ENCODE measurements around the gene TDO2.

Gene TDO2

DNA sequence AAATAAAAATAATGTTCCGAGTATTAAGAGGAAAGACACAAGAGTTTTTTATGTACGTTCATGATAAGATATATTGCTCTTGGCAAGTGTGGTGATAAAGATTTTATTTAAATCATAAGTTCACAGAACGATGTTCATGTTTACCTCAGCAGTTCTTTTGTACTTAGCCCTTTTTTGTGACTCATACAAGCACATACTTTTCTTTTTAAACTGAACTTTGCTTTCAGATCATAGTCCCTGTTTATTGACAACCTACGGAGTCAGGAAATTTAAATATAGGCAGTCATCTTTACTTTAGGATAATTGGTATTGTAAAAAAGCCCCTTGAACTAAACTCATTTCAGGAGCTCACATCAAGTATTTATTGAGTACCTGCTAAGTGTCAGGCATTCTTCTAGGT lies 51.4 kb downstream of the TDO2 start:
- no peak for DNase-seq

DNA sequence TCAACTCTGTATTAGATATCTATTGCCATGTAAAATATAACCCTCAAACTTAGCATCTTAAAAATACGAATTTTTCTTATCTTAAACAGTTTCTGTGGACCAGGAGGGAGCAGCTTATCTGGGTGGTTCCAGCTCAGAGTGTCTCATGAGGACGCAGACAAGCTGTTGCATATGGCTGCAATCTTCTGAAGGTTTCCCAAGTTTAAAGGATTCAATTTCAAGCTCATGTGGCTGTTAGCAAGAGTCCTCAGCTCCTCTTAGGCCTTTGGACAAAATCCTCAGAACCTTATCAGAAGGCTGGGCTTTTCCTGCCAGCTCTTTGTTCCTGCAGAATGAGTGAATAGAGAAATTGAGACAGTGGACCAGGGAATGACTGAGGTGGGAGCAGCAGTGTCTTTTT lies 53.0 kb downstream of the TDO2 start:
- no peak for DNase-seq

DNA sequence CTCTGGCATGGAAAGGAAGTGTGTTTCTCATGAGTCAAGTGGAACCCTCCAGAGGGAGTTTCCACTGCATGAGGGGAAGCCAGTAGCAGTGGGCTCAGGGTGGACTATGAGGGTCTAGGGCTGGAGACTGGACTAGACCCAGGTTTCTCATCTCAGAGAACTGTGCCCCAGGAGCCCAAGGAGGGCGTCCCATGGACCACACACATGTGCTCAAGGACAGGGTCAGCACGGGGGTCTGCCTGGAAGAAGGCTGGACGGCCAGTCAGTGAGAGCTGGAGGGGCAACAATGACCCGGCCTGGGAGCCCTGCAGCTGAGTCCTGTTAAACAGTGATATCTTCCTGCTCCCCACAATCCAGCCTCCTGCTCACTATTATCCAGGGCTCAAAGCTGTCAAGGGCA lies 55.9 kb downstream of the TDO2 start:
- no peak for DNase-seq

DNA sequence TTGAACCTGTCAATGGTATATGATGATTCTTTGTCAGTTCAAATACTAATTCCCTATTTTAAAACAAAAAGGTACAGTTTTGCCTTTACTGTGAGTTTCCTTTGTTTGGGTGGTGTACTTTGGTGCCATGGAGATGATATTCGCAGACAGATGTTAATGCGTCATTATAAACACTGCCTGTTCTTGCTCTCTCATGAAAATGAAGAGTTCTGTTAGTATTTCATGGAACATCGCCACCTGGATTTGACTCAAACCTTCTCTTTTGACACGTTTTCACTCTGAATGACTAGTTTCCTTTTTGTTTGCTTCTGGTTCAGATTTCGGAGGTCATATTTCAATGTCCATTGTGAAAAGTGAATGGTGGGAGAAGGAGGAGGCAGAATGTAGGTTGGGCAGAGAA lies 57.0 kb downstream of the TDO2 start:
- no peak for DNase-seq

DNA sequence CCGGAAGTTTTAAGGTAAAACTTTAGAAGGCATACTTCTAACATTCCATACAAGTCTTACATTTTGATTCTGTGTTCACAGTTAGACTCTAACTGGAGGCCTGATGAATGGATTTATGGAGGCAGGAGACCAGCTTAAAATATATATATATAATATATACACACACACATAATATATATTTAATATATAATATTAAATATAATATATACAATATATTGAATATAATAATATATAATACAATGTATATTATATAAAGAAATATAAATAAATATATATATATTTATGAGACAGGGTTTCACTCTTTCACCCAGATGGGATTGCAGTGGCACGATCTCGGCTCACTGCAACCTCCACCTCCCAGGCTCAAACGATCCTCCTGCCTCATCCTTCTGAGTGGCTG lies 58.1 kb downstream of the TDO2 start:
- no peak for DNase-seq

DNA sequence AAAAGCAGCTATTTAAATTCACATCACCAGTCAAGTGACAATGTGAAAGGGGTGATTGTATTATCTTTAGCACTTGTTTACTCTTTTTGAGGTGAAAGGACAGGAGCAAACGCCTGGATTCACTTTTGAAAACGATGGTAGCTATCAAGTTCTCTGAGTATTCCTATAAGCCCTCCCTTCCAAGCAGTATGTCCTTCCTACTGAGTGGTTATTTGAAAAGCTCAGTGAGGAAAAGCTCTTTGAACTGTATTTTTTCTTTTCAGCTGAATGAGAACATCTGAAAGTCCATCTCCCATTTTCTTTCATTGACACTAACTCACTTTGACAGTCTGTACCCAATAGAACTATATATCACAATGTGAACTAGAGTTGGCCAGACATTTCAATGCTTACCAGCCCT lies 59.3 kb downstream of the TDO2 start:
- DNase-seq: no peak

DNA sequence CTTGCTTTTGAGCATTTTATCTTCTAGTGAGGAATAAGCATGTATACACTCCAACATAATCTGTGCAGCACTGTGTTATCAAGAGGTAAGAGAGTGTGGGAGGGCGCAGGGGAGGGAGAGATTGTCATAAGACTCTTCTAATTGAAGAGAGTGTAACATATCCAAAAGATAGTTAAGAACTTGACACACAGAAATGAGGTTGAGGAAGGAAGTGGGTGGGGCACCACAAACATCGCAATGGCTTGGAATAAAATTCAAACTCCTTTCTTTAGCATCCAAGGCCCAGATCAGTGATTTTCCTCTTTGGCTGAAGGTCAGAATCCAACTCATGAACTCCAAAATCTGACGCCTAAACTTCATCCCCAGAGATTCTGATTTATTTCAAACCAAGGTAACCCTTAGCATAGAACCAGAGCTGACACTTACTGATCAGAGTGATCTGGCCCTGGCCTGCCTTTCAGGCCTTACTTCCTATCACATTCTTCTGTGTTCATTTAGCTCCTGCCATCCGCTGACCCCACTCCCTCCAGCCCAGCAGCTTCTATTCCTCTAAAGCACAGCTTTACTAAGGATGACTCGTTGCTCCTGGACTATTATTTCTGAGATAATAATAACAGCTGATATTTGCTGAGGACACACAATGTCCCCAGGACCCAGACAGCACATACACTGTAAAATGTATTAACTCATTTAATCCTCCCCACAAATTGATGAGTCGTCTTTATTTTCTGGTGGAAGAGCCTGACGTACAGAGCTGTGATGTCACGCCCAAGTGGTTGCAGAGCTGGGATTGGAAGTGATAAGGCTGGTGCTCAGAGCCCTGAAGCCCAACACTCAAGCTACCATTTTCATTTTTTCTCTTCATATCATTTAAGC lies 60.8 kb downstream of the TDO2 start:
- DNase-seq: no peak

DNA sequence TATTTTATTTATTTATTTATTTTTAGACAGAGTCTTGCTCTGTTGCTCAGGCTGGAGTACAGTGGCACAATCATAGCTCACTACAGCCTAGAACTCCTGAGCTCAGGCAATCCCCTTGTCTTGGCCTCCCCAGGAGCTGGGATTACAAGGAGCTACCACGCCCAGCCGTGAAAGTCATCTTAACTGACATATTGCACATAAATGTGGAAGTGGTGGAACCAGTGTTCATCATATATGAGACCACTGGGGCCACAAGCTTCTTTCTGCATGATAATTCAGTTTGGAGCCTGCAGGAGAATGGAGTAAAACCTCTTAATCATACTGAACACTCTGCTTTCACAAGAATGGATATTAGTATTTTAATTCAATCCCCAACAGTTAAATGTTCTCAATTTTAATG lies 62.7 kb downstream of the TDO2 start:
- no peak for DNase-seq

DNA sequence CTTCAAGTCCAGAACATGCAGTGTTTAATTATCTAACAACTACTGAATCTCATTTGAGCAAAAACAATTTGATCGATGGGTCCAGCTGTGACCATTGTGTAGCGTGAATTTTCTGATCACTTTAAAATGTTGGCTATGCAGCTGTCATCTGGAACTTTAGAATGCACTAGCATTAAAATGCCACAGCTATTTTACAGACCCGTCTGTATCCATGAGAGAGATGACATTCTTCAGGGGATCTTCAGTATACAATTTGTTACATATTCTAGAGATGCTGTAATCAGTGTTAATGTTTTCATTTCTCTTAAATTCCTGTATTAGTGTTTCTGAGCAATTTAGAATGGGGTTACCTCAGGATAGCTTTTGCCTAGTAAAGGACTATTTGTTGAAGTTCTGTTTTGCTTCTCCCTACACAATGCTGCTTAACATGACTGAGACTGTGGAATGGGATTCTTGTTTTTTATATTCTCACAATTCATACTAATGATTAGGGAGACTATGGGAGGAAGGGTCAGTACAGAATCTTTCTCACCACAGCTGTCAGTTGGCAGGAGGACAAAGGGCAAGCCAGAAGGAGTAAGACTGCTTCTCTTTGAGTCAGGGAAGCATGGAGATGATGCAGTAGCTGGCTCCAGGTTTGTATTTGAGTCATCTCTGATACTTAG lies 63.4 kb downstream of the TDO2 start:
- DNase-seq: no peak
